Stimulated activated CD4-positive, alpha-beta T cell treated with anti-CD3 and anti-CD28 coated beads, Interleukin-12 subunit alpha, Interleukin-12 subunit beta, amount 100 ng/mL, for 48 hours (primary cell): ENCODE results near the gene BDKRB2.
"Not testable (repeated sequence)": the region's sequence is repeated elsewhere in the genome, so short reads cannot be mapped to it uniquely, and the experiment has no call there.

Experiments used
- DNase-seq, 3 donors: peaks; one replicate each; pipeline ENCODE4 v3.0.0-alpha.2; 2020; ENCODE audit warnings: low read depth in 2 of 3, low spot score in 1 of 3

BDKRB2 gene

DNA sequence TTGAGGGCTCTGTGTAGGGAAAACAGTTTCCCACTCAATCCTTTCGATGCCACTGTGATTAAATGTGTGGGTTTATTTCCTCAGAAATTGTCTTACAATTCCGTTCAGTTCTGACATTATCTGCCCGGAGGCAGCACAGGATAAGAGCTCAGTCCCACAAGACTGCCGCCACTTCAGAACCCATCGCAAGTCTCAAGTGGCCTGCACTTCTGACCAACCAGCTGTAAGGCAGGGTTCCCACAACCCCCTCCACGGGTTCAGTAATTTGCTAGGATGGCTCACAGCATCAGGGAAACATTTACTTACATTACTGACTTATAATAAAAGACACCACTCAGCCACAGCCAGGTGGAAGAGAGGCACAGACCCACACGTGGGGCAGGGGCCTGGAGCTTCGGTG is 17.2 kb downstream of the BDKRB2 start:
- DNase-seq: no peak

DNA sequence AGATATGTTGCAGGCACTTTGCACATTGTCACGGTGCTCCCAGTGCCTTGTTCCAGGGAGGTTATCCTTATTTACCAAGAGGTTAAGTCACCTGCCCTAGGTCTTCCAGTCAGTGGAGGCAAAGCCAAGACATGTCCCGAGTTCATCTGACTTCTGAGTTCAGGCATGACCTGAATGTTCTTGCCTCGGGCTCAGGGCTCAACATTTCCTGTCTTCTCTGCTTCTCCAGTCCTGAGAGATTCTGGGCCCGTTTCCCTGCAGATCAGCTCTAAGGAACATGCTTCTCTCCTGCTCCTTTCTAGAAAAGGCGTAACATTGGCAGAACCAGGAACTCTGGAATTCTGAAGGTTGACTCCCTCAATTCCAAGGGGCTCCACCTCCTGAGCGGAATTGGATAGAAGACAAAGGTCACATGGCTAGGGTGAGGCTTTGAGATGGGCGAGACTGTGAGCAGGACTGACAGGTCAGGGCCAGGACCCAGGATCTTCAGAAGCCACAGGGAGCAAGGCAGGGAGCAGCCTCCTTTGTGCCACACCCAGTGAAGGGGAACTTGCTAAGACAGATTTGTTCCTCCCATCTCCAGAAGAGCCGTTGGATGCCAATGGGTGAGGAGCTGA is 19.9 kb downstream of the BDKRB2 start:
- DNase-seq: no peak

DNA sequence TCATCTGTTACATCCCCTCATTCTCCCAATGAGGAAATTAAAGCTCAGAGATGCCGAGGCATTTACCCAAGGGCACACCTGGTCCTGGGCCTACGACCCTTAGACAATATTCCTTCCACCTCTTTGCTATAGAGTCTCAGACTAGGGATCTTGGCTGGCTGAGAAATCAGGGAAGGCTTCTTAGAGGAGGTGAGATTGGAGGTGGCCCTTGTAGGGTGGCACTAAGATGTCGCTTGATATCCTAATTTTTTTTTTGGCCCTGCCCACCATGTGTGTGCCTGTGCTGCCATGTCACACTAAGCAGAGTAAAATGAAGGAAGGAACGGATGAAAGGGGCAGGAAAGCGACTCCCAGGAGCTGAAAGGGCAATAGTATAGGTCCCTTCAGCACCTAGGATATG is 20.6 kb downstream of the BDKRB2 start:
- no peak for DNase-seq

DNA sequence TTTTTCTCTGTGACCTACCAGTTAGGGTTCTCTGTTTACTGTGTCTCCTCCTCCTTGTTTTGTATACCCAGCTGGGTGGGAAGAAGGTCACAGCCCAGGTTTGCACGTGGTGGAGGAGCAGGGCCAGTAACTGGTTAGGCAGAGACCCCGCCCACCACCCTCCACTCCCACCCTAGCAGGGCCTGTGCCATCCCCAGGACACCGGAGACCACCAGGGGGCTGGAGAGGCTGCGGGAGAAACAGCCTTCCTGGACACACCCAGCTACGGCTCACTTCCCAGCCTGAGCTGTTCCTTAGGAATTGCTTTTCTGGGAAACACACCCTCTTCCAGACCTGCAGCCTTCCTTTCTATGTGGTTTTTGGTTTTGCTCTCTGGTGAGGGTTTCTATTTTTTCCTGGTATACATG is 21.1 kb downstream of the BDKRB2 start:
- DNase-seq: no peak

DNA sequence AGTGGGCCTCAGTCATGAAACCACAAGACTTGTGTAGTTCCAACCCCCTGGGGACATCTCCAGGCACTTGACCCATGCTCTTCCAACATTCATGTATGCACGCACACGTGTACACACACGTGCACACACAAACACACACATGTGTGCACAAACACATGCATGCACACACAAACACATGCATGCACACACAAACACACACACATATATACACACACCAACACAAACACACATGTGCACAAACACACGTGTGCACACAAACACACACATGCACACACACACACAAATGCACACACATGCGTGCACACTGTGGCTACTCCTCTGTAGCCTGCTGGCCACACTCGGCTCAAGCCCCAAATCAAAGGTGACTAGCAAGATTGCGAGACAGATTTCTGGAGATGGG is 22.8 kb downstream of the BDKRB2 start:
- DNase-seq: no peak

DNA sequence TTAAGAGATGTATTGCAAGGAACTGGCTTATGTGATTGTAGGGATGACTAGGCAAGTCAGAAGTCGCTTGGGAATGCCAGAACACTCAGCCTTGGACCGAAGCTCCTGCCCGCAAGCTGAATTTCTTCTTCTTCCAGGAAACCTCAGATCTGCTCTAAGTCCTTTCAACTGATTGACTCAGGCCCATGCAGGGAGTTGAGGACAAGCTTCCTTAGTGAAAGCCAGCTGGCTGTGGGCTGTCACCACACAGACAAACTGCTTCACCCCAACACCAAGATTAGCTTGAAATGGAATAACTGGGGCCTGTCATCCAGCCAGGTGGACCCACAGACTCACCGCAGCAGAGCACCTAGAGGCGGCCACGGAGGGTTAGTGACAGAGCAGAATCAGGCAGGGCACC is 24.7 kb downstream of the BDKRB2 start:
- DNase-seq: no peak

DNA sequence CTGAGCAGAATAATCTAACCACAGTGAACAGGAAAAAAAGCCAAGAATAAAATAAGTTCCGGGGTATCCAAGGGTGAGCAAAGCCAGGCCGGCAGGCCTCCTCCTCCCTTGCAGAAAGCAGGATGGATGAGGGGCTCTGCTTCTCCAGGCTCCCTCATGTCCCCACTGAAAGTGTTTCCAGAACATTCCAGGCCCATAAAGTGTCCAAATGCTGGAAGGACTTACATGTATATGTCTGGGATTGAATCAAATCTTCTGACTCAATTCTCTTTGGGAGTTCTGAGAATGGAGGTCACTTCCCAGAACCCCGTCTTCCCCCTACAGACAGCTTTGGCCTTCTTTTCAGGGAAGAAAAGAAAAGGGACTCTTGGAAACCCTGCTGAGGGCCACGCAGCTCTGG is 26.4 kb downstream of the BDKRB2 start:
- DNase-seq: no peak

DNA sequence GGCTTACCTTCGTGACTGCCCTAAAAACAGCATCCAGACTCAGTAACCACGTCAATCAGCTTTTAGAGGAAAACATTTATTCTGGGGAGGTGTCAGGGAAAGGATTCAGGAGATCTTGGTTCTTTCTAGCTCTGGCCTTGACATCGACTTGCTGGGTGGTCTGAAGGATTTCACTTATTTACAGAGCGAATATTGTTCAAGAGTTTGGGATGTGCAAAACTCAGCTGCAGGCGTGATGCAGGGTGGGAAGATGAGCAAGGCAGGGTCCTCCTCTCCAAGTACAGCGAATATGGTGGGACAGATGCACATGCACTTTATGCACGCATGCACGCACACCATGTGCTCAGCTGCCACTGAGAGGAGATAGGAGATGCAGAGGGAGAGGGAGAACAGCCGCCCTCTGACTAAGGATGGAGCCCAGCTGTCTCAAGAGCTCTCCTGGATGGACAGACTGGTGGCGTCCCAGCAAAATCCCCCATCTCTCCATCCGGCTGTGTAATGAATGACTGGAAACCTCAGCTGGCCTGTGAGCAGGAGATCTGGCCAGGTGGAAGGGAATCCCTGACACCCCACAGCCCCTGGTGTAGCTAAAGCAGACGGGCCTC is 27.0 kb downstream of the BDKRB2 start:
- DNase-seq: no peak

DNA sequence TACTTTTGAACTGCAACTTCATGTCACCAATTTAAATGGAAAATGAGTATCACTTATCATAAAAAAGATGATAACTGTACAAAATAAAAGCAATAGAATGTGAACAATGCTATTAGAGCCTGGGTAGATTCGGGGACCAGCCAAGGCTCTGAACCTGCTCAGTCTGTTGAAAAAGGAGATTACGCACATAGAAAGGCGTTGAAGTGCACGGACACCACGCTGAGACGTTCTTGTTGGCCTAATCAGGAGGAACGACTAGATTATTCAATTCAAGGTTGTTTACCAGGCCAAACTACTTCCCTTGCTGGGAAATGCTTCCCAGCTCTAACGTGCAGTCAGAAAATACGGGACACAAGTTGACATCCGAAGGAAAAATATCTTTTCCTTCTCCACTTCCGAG is 27.9 kb downstream of the BDKRB2 start:
- no peak for DNase-seq

DNA sequence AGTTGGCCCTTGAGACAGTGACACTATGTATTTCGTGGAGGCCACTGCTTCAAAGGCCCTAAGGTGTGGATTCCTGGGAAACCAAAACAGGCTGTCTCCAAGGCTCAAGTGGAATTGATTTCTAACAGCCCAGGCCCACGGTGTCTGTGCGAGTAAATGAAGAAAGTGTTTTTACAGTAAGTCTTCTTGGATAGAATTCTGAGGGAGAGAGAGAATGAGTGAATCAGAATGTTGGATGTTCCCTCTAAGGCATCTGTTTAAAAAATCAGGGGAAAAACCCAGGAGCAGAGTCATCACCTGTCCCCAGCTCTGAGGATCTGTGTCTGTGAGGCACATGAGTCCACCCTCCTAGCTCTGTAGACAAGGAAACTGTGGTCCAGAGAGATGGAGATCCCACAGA is 29.0 kb downstream of the BDKRB2 start:
- DNase-seq: no peak

DNA sequence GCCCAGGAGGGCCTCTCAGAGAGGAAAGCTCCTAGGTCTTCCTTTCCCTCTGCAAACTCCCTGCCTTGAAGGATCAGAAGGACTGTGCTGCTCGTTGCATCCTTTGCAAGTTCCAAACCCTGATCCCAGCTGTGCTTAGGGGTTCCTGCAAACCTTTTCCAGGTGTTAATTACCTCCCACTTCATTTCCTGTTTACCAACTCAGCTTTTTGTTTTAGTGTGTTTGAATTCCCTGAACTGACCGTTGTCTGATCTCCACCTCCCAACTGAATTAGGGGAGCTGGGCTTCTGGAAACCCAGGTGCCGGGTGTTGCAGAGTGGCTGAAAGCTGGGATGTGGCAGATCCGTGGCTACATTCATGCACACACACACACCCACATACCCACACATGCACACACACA is 30.8 kb downstream of the BDKRB2 start:
- no peak for DNase-seq

DNA sequence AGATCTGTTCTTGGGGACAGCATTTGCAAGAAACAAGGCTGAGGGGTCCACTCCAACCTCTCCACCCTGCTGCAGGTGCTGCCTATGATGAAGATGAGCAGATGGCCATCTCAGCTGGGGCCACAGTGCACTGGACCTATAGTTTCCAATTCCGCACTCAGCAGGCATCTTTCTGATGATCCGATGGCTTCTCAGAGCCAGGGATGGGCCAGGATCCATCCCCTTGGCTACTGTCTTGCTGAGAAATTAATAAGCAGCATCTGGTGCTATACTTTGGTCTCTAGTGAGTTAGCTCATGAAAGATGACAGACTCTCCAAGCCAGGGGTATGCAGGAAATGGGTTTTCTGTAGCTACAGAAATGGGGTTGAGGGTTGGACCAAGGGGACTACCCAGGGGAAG is 33.0 kb downstream of the BDKRB2 start:
- no peak for DNase-seq

DNA sequence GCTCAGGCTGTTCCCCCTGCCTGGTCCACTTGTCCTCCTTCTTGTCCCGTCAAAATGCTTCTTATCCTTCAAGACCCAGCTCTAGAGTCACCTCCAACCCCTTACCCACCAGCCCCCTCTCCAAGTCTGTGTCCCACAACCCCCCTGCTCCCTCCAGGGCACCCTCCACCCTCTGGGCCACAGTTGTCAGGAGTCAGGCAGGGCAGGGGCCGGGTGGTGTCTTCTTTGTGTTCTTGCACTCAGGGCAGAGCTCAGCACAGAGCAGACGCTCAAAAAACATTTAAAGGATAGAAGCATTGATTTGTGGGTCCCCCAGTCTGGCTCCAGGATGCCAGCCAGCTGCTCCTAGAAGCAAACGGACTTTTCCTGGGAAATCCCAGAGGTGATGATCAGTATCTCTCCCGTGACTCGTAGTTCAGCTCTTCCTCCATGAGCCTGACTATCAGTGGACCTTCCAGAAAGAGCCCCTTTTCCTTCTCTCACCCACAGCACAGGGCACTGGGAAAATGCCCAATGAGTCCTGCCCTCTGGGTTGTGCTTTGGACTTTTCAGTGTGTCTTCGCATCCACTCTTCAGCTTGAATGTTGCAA is 34.1 kb downstream of the BDKRB2 start:
- no peak for DNase-seq

DNA sequence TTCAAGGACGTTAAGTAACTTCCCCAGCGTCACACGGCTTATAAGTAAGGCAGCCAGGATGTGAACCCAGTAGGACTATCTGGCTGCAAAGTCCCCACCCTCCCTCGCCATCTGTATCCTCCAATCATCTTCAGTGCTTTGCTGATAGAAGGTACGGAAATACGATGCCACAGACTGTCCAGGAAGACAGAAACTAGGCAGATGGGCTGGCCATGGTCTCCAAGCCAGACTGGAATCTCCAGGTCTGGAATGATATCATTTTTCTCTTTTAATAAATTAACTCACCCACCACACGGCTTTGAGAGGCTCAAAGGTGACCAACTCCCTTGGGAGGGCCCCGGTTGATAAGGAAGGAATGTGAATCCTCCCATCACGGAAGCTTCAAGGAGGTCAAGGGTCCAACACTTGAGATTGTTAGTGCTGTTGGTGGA is 35.1 kb downstream of the BDKRB2 start:
- DNase-seq: no peak

DNA sequence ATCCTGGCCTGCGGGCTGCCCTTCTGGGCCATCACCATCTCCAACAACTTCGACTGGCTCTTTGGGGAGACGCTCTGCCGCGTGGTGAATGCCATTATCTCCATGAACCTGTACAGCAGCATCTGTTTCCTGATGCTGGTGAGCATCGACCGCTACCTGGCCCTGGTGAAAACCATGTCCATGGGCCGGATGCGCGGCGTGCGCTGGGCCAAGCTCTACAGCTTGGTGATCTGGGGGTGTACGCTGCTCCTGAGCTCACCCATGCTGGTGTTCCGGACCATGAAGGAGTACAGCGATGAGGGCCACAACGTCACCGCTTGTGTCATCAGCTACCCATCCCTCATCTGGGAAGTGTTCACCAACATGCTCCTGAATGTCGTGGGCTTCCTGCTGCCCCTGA is 36.0 kb downstream of the BDKRB2 start:
- no peak for DNase-seq

DNA sequence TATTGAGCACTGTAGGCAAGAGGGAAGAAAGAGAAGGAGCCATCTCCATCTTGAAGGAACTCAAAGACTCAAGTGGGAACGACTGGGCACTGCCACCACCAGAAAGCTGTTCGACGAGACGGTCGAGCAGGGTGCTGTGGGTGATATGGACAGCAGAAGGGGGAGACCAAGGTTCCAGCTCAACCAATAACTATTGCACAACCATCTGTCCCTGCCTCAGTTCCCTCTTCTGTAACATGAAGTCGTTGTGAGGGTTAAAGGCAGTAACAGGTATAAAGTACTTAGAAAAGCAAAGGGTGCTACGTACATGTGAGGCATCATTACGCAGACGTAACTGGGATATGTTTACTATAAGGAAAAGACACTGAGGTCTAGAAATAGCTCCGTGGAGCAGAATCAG is 37.5 kb downstream of the BDKRB2 start:
- no peak for DNase-seq

DNA sequence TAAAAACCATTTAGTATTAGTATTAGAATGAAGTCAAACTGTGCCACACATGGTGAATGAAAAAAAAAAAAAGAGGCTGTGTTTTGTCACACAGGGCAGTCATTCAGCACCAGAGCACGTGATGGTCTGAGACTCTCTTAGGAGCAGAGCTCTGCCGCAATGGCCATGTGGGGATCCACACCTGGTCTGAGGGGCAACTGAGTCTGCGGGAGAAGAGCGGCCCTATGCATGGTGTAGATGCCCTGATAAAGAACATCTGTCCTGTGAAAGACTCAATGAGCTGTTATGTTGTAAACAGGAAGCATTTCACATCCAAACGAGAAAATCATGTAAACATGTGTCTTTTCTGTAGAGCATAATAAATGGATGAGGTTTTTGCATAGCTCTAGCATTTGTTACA is 39.1 kb downstream of the BDKRB2 start:
- DNase-seq: no peak

DNA sequence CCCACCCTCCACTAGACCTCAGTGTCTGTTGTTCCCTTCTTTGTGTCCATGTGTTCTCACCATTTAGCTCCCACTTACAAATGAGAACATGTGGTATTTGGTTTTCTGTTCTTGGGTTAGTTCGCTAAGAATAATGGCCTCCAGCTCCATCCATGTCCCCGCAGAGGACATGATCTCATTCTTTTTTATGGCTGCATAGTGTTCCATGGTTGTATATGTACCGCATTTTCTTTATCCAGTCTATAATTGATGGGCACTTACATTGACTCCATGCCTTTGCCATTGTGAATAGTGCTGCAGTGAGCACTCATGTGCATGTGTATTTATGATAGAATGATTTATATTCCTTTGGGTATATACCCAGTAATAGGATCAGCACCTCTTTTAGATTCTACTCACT is 40.4 kb downstream of the BDKRB2 start:
- DNase-seq: not testable (repeated sequence)

DNA sequence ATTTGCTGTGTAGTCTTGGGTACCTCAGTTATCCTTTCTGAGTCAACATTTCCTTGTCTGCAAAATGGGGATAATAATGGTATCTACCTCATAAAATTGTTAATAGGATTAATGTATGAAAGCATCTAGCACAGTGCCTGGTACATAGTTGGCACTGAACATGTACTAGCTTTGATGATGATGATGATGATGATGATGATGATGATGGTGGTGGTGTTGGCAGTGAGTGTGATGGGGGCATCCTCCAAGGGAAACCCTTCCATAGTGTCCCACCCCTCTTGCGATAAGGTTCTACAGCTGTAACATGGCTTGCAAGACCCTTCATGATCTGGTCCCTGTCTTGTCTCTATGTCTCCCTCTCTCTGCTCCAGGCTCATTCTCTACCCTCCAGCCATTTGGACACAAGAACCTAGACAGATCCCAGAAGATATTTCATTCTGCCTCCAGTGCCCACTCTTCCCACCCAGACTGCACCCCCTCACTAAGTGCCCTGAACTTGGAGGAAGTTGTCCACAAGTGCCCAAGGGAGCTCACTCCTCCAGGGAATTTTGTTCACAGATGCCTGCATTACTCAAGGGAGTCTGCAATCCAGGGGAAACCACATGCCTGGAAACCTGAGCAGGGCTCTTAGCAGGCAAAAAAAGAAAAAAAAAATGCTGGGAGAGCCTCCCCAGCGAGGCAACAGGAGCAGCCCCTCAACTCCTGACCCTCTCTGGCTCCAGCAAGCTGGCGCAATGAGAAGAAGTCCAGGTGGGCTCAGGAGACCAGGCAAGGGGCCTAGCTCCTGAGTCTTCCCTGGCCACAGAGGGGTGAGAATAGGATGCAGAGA is 41.3 kb downstream of the BDKRB2 start:
- no peak for DNase-seq

DNA sequence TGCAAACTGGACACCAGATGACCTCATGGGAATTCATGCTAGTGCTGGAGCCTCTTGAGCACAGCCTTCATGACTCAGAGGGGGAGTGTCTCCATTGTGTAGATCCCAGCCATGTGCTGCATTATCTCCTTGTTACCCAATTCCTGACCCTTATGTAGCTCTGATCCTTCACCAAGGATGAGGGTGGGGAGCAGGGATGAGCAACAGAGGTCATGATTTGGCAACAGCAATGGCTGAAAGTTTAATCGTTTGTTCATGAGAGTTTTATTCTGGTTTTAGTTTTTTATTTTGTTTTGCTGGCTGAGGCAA is 41.9 kb downstream of the BDKRB2 start:
- no peak for DNase-seq

DNA sequence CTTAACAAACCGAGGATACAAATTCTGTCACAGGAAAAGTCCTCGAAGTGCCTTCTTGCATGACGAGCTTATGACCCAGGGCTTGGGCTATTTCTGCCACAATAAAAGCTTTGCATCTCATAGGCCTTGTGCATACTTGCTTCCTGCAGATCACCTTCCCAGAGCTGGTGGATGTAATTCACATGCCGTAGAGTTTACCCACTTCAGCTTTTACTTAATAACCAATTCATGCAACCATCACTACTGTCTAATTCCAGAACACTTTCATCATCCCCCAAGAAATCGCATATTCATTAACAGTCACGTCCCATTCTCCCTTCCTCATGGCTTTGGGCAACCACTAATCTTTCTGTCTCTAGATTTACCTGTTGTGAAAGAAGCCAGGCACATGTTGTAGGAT is 42.4 kb downstream of the BDKRB2 start:
- no peak for DNase-seq

DNA sequence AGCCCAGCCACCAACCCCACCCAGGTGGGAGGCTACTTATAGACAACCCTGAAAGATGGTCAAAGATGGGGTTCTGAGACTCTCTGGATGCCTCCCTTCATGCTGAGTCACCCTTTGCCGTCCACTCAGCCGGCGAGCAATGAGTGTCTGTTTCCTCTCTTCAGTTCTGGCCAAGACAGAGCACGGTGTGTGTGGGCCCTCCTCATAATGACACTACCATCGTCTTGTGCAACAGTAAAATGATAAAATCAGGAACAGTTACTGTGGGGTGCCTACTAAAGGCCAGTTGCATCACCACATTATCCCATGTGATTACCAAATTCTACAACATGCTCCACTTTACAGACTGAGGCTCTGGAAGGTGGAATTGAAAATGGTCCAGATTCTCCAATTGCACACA is 44.4 kb downstream of the BDKRB2 start:
- DNase-seq: no peak
